Trophoblast cell (in vitro differentiated cells and primary cell): ENCODE measurements around the gene HIPK2.

ENCODE experiments used
- DNase-seq, 2 donors: peaks; one replicate each; pipeline ENCODE4 v3.0.0-alpha.2; 2016
- H2AFZ ChIP-seq: 2 replicates; pipeline ENCODE4 v1.6.1; 2013; ENCODE audit warnings: low read length, moderate library complexity, mild to moderate bottlenecking; ENCODE audit not compliant: insufficient read depth, poor library complexity
- H2AK5ac ChIP-seq: 2 replicates; pipeline ENCODE4 v1.6.1; 2013; ENCODE audit warnings: mild to moderate bottlenecking, low read length
- H2BK120ac ChIP-seq: 2 replicates; pipeline ENCODE4 v1.6.1; 2013; ENCODE audit warnings: low read length, mild to moderate bottlenecking, moderate library complexity; ENCODE audit not compliant: insufficient read depth, poor library complexity
- H2BK12ac ChIP-seq: 2 replicates; pipeline ENCODE4 v1.6.1; 2013; ENCODE audit warnings: mild to moderate bottlenecking, low read length, moderate library complexity
- H2BK5ac ChIP-seq: 2 replicates; pipeline ENCODE4 v1.6.1; 2013; ENCODE audit warnings: low read length, low read depth, moderate library complexity, mild to moderate bottlenecking; ENCODE audit not compliant: poor library complexity
- H3K14ac ChIP-seq: 2 replicates; pipeline ENCODE4 v1.6.1; 2013; ENCODE audit warnings: mild to moderate bottlenecking, low read length
- H3K18ac ChIP-seq: 2 replicates; pipeline ENCODE4 v1.6.1; 2013; ENCODE audit warnings: mild to moderate bottlenecking, low read length
- H3K23ac ChIP-seq: 2 replicates; pipeline ENCODE4 v1.6.1; 2013; ENCODE audit warnings: low read length
- H3K27ac ChIP-seq: 2 replicates; pipeline ENCODE4 v1.5.1; 2013; ENCODE audit warnings: low read depth, mild to moderate bottlenecking, inconsistent platforms, low read length, moderate library complexity
- H3K27me3 ChIP-seq: 2 replicates; pipeline ENCODE4 v1.6.1; 2013; ENCODE audit warnings: inconsistent platforms, mild to moderate bottlenecking, low read length, moderate library complexity; ENCODE audit not compliant: insufficient read depth
- H3K36me3 ChIP-seq, 2 experiments: 1 replicate in 1 of 2; 2 replicates in 1 of 2; pipeline ENCODE4 v1.6.1; 2013; ENCODE audit warnings: low read length in 2 of 2, mild to moderate bottlenecking in 2 of 2, moderate library complexity in 1 of 2; ENCODE audit not compliant: insufficient read depth in 2 of 2, control insufficient read depth in 1 of 2
- H3K4ac ChIP-seq: 2 replicates; pipeline ENCODE4 v1.6.1; 2013; ENCODE audit warnings: low read depth, mild to moderate bottlenecking, low read length, moderate library complexity
- H3K4me1 ChIP-seq, 2 experiments: 1 replicate in 1 of 2; 2 replicates in 1 of 2; pipeline ENCODE4 v1.6.1; 2013; ENCODE audit warnings: low read length in 2 of 2, mild to moderate bottlenecking in 2 of 2, moderate library complexity in 1 of 2; ENCODE audit not compliant: insufficient read depth in 2 of 2, control insufficient read depth in 1 of 2
- H3K4me2 ChIP-seq: 2 replicates; pipeline ENCODE4 v1.6.1; 2013; ENCODE audit warnings: inconsistent platforms, mild to moderate bottlenecking, low read length, moderate library complexity
- H3K4me3 ChIP-seq: 2 replicates; pipeline ENCODE4 v1.5.1; 2013; ENCODE audit warnings: mild to moderate bottlenecking, low read depth, low read length, inconsistent platforms
- H3K79me1 ChIP-seq: one replicate; pipeline ENCODE4 v1.6.1; 2013; ENCODE audit warnings: low read length
- H3K79me2 ChIP-seq: 2 replicates; pipeline ENCODE4 v1.6.1; 2013; ENCODE audit warnings: low read length, mild to moderate bottlenecking; ENCODE audit not compliant: control insufficient read depth, insufficient read depth, poor library complexity
- H3K9ac ChIP-seq: 2 replicates; pipeline ENCODE4 v1.6.1; 2013; ENCODE audit warnings: mild to moderate bottlenecking, low read length
- H3K9me3 ChIP-seq: 2 replicates; pipeline ENCODE4 v1.6.1; 2013; ENCODE audit warnings: low read depth, mild to moderate bottlenecking, control low read depth, inconsistent platforms, low read length; ENCODE audit not compliant: insufficient read depth
- H4K12ac ChIP-seq: 2 replicates; pipeline ENCODE4 v1.6.1; 2013; ENCODE audit warnings: low read depth, mild to moderate bottlenecking, low read length, moderate library complexity
- H4K8ac ChIP-seq: 2 replicates; pipeline ENCODE4 v1.6.1; 2013; ENCODE audit warnings: low read depth, mild to moderate bottlenecking, low read length, moderate library complexity
- H4K91ac ChIP-seq: one replicate; pipeline ENCODE4 v1.6.1; 2013; ENCODE audit warnings: low read depth, mild to moderate bottlenecking, low read length, moderate library complexity
- WGBS: extraction: QIAGEN DNeasy Blood & Tissue Kit; methylation state at CpG from one replicate; pipeline ENCODE4 v1.1.7; 2013; ENCODE audit warnings: missing lambda C conversion rate; ENCODE audit not compliant: insufficient read length, insufficient coverage; ENCODE audit errors: extremely low coverage; 5-methylcytosine and 5-hydroxymethylcytosine counted together

Gene HIPK2

GRCh38 chr7:139548302-139549028, 229.3 kb downstream of the HIPK2 start:
- Histone ChIP-seq H3K27me3 (no peaks in the 10 kb centered on the region), H3K4me1 (no peaks in the 10 kb centered on the region), H4K12ac (no peak overlapping the region), H3K9me3 (no peaks in the 10 kb centered on the region), H4K91ac (no peak overlapping the region), H3K14ac (no peak overlapping the region), H3K27ac (no peak overlapping the region), H2BK12ac (no peak overlapping the region), H4K8ac (no peak overlapping the region), H3K18ac (no peak overlapping the region), H2AK5ac (no peak overlapping the region), H3K23ac (no peak overlapping the region), H3K79me1 (no peaks in the 10 kb centered on the region), H2AFZ (no peak overlapping the region), H3K4ac (no peak overlapping the region), H3K36me3 (no peaks in the 10 kb centered on the region), H2BK5ac (no peak overlapping the region), H3K79me2 (no peaks in the 10 kb centered on the region), H3K4me2 (no peak overlapping the region), H2BK120ac (no peak overlapping the region), H3K4me3 (no peak overlapping the region), H3K9ac (no peak overlapping the region)
- no peak for DNase-seq
- no CpG with 5 or more reads among the region's 5 CpGs for WGBS

- WGBS, result no CpG with 5 or more reads among the region's 11 CpGs
- Histone ChIP-seq H3K27ac (no peak overlapping the region), H3K36me3 (no peaks in the 10 kb centered on the region)
Measured at GRCh38 chr7:139544645-139545044, 233.2 kb downstream of the HIPK2 start.

GRCh38 chr7:139543801-139544603, 233.8 kb downstream of the HIPK2 start:
- WGBS, result no CpG with 5 or more reads among the region's 18 CpGs
- no peak overlapping the region for H3K4ac ChIP-seq

More at GRCh38 chr7:139544645-139545044, 233.2 kb downstream of the HIPK2 start:
- Histone ChIP-seq H3K79me2 (no peaks in the 10 kb centered on the region), H3K9ac (no peak overlapping the region), H3K18ac (no peak overlapping the region), H2BK12ac (no peak overlapping the region), H3K4me2 (no peak overlapping the region), H3K14ac (no peak overlapping the region), H2AFZ (no peak overlapping the region), H3K27me3 (no peaks in the 10 kb centered on the region), H3K23ac (no peak overlapping the region), H2BK5ac (no peak overlapping the region), H2AK5ac (no peak overlapping the region), H4K91ac (no peak overlapping the region), H3K4me1 (no peaks in the 10 kb centered on the region), H3K4ac (no peak overlapping the region), H3K79me1 (no peaks in the 10 kb centered on the region), H4K8ac (no peak overlapping the region), H3K9me3 (peaks cover 3% of the 10 kb centered on the region), H3K4me3 (no peak overlapping the region), H4K12ac (no peak overlapping the region), H2BK120ac (no peak overlapping the region)
- no peak for DNase-seq

GRCh38 chr7:139542308-139543151, 235.3 kb downstream of the HIPK2 start:
- no peaks in the 10 kb centered on the region for H3K79me1 ChIP-seq
- no peak overlapping the region for H4K8ac ChIP-seq
- no peak overlapping the region for H2BK12ac ChIP-seq
- H3K79me2 ChIP-seq, result no peaks in the 10 kb centered on the region
- H3K14ac ChIP-seq, result no peak overlapping the region
- H3K4ac ChIP-seq, result no peak overlapping the region
- no CpG with 5 or more reads among the region's 28 CpGs for WGBS
- no peak overlapping the region for H3K27ac ChIP-seq
- H4K91ac ChIP-seq, result no peak overlapping the region
- H4K12ac ChIP-seq, result no peak overlapping the region
- H2AK5ac ChIP-seq, result no peak overlapping the region
- no peaks in the 10 kb centered on the region for H3K27me3 ChIP-seq
- no peak overlapping the region for H3K23ac ChIP-seq
- H3K18ac ChIP-seq, result no peak overlapping the region
- H3K4me3 ChIP-seq, result no peak overlapping the region
- H3K9me3 ChIP-seq, result peaks cover 3% of the 10 kb centered on the region
- no peak overlapping the region for H2BK5ac ChIP-seq
- H3K36me3 ChIP-seq, result no peaks in the 10 kb centered on the region
- H3K9ac ChIP-seq, result no peak overlapping the region
- peak; percentile 57 to 84 for DNase-seq
- no peak overlapping the region for H3K4me2 ChIP-seq
- H2AFZ ChIP-seq, result no peak overlapping the region
- no peak overlapping the region for H2BK120ac ChIP-seq
- no peaks in the 10 kb centered on the region for H3K4me1 ChIP-seq

More at GRCh38 chr7:139543801-139544603, 233.8 kb downstream of the HIPK2 start:
- no peaks in the 10 kb centered on the region for H3K79me2 ChIP-seq
- H3K36me3 ChIP-seq, result no peaks in the 10 kb centered on the region
- H3K4me2 ChIP-seq, result no peak overlapping the region
- no peak overlapping the region for H3K27ac ChIP-seq
- H2AFZ ChIP-seq, result no peak overlapping the region
- no peak for DNase-seq
- H3K4me1 ChIP-seq, result no peaks in the 10 kb centered on the region
- H3K14ac ChIP-seq, result no peak overlapping the region
- no peak overlapping the region for H2AK5ac ChIP-seq
- H3K9ac ChIP-seq, result no peak overlapping the region
- H3K4me3 ChIP-seq, result no peak overlapping the region
- no peak overlapping the region for H2BK12ac ChIP-seq
- H3K27me3 ChIP-seq, result no peaks in the 10 kb centered on the region
- no peak overlapping the region for H4K12ac ChIP-seq
- peaks cover 3% of the 10 kb centered on the region for H3K9me3 ChIP-seq
- no peak overlapping the region for H2BK120ac ChIP-seq
- H4K8ac ChIP-seq, result no peak overlapping the region
- no peak overlapping the region for H3K18ac ChIP-seq
- no peak overlapping the region for H3K23ac ChIP-seq
- H3K79me1 ChIP-seq, result no peaks in the 10 kb centered on the region
- H2BK5ac ChIP-seq, result no peak overlapping the region
- no peak overlapping the region for H4K91ac ChIP-seq
